ENCODE data around the gene SELENOS.

Gene SELENOS

GRCh38 chr15:101272584-101272983 lies 4.7 kb downstream of the SELENOS start:
- Histone ChIP-seq H3K79me2 (no peaks in the 10 kb centered on the region), H3K9me3 (ENCODE audit: control insufficient read depth, low read length) (no peaks in the 10 kb centered on the region), H3K4me2 (ENCODE audit: low read length) (no peak overlapping the region), H3K9ac (no peak overlapping the region), H3K36me3 (ENCODE audit: control insufficient read depth, insufficient read depth, low read length) (no peaks in the 10 kb centered on the region), H3K4me1 (no peaks in the 10 kb centered on the region), H3K27ac (no peak overlapping the region), H3K27me3 (ENCODE audit: control insufficient read depth, insufficient read depth, low read length) (no peaks in the 10 kb centered on the region), H2AFZ (no peak overlapping the region), H3K4me3 (ENCODE audit: low read depth, low read length) (no peak overlapping the region)
- no peak for TF ChIP-seq CTCF (IDR thresholded peaks at IDR 0.05)

GRCh38 chr15:101269479-101270223 lies 7.6 kb downstream of the SELENOS start:
- Histone ChIP-seq H2AFZ (no peak overlapping the region), H3K36me3 (ENCODE audit: control insufficient read depth, insufficient read depth, low read length) (no peaks in the 10 kb centered on the region), H3K27me3 (ENCODE audit: control insufficient read depth, insufficient read depth, low read length) (no peaks in the 10 kb centered on the region), H3K4me1 (no peaks in the 10 kb centered on the region), H3K4me2 (ENCODE audit: low read length) (no peak overlapping the region), H3K4me3 (ENCODE audit: low read depth, low read length) (no peak overlapping the region), H3K79me2 (no peaks in the 10 kb centered on the region), H3K9ac (no peak overlapping the region), H3K27ac (no peak overlapping the region), H3K9me3 (ENCODE audit: control insufficient read depth, low read length) (no peaks in the 10 kb centered on the region)
- no peak for TF ChIP-seq CTCF (IDR thresholded peaks at IDR 0.05)

- Histone ChIP-seq H3K9ac (no peak overlapping the region), H3K9me3 (ENCODE audit: control insufficient read depth, low read length) (no peaks in the 10 kb centered on the region), H3K27ac (no peak overlapping the region), H3K4me2 (ENCODE audit: low read length) (no peak overlapping the region), H2AFZ (no peak overlapping the region), H3K4me1 (no peaks in the 10 kb centered on the region), H3K79me2 (no peaks in the 10 kb centered on the region), H3K36me3 (ENCODE audit: control insufficient read depth, insufficient read depth, low read length) (no peaks in the 10 kb centered on the region), H3K4me3 (ENCODE audit: low read depth, low read length) (no peak overlapping the region), H3K27me3 (ENCODE audit: control insufficient read depth, insufficient read depth, low read length) (no peaks in the 10 kb centered on the region)
- no peak for TF ChIP-seq CTCF (IDR thresholded peaks at IDR 0.05)
Observed at GRCh38 chr15:101267320-101268104, 9.8 kb downstream of the SELENOS start.

GRCh38 chr15:101266787-101267186 lies 10.5 kb downstream of the SELENOS start:
- H3K27ac ChIP-seq: no peak overlapping the region
- no peak overlapping the region for H3K4me3 ChIP-seq (ENCODE audit: low read depth, low read length)
- no peak for TF ChIP-seq CTCF (IDR thresholded peaks at IDR 0.05)
- no peaks in the 10 kb centered on the region for H3K4me1 ChIP-seq
- H3K79me2 ChIP-seq: no peaks in the 10 kb centered on the region
- H3K9ac ChIP-seq: no peak overlapping the region
- no peak overlapping the region for H3K4me2 ChIP-seq (ENCODE audit: low read length)
- no peak overlapping the region for H2AFZ ChIP-seq
- no peaks in the 10 kb centered on the region for H3K27me3 ChIP-seq (ENCODE audit: control insufficient read depth, insufficient read depth, low read length)
- H3K9me3 ChIP-seq (ENCODE audit: control insufficient read depth, low read length): no peaks in the 10 kb centered on the region
- no peaks in the 10 kb centered on the region for H3K36me3 ChIP-seq (ENCODE audit: control insufficient read depth, insufficient read depth, low read length)
